Measurements from ENCODE around the gene RUFY4.
A peak's percentile ranks its signal among the peaks of the same experiment; 100 is the strongest.
"Not testable (repeated sequence)": the region's sequence is repeated elsewhere in the genome, so short reads cannot be mapped to it uniquely, and the experiment has no call there.

The RUFY4 gene

GRCh38 chr2:218089259-218089658, 20.2 kb downstream of the RUFY4 start:
- no peak for DNase-seq

DNA sequence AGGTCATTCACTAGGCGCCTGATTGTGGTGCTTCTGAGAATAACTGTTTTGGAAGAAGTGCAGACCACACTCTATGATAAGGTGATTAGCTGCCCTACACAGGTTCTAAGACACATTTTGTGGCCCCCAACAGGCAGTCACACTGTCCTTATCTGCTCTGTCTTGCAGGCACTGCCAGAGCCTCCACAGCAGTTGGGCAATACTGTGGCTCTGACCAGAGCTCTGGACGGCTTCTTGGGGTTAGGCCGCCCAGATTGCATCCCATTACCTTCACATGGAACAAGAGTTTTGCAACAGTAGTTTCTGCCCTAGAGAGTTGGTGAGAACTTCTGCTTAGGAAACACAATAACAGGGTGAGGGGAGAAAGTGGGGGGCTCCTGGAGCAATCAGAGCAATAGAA, 22.7 kb downstream of the RUFY4 start:
- peak; percentile 91 for DNase-seq

GRCh38 chr2:218093879-218094278, 24.8 kb downstream of the RUFY4 start:
- DNase-seq: peak; percentile 35

DNA sequence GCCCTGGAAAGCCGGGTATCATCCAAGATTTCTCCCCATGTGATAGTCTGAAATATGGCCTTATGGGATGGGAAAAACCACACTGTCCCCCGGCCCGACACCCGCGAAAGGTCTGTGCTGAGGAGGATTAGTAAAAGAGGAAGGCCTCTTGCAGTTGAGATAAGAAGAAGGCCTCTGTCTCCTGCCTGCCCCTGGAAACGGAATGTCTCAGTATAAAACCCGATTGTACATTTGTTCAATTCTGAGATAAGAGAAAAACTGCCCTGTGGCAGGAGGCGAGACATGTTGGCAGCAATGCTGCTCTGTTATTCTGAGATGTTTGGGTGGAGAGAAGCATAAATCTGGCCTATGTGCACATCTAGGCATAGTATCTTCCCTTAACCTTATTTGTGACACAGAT, 26.8 kb downstream of the RUFY4 start:
- DNase-seq: peak; percentile 90

DNA sequence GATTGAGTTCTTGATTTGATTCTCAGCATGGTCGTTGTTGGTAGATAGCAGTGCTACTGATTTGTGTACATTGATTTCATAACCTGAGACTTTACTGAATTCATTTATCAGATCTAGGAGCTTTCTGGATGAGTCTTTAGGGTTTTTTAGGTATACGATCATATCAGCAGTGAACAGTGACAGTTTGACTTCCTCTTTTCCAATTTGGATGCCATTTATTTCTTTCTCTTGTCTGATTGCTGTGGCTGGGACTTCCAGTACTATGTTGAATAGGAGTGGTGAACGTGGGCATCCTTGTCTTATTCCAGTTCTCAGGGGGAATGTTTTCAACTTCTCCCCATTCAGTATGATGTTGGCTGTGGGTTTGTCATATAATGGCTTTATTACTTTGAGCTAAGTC, 28.9 kb downstream of the RUFY4 start:
- DNase-seq: peak; percentile 37

DNA sequence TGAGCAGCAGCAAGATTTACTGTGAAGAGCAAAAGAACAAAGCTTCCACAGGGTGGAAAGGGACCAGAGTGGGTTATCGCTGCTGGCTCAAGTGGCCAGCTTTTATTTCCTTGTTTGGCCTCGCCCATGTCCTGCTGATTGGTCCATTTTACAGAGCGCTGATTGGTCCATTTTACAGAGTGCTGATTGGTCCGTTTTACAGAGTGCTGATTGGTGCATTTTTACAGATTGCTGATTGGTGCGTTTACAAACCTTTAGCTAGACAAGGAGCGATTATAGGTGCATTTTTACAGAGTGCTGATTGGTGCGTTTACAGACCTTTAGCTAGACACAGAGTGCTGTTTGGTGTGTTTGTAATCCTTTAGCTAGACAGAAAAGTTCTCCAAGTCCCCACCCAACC, 39.8 kb downstream of the RUFY4 start:
- not testable (repeated sequence) for DNase-seq

GRCh38 chr2:218121789-218122188, 52.7 kb downstream of the RUFY4 start:
- not testable (repeated sequence) for DNase-seq

- DNase-seq: not testable (repeated sequence)
Measured at GRCh38 chr2:218122286-218122685, 53.2 kb downstream of the RUFY4 start.

DNA sequence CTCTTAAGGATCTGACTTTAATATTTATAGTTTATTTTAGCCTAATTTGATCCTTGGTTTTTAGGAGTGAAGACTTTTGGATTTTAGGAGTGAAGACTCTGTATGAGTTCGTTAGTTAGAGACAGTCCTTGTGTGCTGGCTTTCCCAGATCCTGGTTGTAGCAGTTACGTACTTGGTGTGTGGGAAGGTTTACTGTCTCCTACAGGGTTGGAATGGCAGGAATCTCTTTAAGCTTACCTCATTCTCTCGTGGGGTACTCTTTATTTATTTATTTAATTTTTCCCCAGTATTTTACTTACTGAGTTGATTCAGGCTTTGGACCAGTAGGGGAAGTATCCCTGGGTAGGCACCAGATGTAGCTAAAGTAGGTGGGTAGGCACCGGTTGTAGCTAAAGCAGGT, 54.9 kb downstream of the RUFY4 start:
- no peak for DNase-seq

GRCh38 chr2:218125095-218125494, 56.0 kb downstream of the RUFY4 start:
- DNase-seq: peak; percentile 34

DNA sequence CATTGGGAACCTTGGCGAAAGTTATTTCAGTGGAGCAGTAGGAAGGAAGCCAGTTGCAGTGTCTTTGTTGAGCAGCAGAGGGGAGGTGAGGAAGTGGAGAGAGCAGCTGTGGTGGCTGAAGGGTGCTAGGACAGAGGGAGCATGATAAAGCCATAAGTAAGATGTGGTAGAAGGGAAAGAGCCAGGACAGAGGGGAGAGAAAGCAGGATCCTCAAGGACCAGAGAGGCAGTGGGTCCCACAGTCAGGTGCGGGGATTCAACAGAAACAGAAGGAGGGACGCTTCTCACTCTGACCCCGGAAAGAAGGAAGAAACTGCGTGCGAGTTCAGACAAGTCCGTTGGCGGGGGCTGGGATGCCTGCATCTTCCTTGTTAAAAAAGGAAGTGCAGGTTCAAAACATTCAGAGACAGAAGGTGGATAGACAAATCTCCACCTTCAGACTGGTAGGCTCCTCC, 56.6 kb downstream of the RUFY4 start, which contains the start of gene CXCR2:
CXCR2 (plus strand) TSS at position 403 of the 455 bp plus-strand sequence. CDS start 8,774 bp downstream, outside the sequence.
- DNase-seq: peak; percentile 79

- no peak for DNase-seq
Measured at GRCh38 chr2:218127929-218128455, 58.9 kb downstream of the RUFY4 start.

GRCh38 chr2:218128781-218129457, 59.9 kb downstream of the RUFY4 start:
- peak; percentile 49 for DNase-seq

DNA sequence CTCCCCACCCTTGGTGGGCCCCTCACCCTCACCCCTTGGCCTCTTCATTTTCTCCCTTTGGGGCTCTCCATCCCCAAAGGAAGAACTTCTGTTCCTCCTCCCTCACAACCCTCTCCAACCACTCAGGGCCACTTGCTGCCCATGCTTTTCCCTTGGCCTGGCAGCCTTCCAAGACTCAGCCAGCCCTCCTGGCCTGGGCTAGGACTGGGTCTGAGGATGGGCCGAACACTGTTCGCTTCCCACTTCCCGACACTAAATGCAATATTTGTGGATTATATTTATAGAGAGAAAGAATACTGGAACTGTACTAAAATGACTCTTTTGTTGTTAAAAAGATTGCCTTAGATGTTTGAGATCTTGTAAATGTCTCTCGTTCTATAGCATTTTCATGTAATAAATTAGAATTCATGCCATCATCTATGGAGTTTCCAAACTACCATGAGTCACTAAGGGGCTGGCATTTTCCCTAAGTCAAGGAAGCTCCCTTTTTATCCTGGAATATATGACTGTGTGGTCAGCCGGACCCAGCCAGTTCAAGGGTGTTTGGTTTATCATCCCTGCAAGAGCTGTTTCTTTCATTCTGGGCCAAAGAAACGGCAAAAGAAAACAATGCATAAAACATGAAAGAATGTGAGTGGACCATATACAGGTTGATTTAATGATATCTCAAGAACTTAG, 60.5 kb downstream of the RUFY4 start:
- no peak for DNase-seq

GRCh38 chr2:218130377-218130776, 61.3 kb downstream of the RUFY4 start:
- no peak for DNase-seq

- no peak for DNase-seq
Measured at GRCh38 chr2:218130822-218131221, 61.8 kb downstream of the RUFY4 start.

DNA sequence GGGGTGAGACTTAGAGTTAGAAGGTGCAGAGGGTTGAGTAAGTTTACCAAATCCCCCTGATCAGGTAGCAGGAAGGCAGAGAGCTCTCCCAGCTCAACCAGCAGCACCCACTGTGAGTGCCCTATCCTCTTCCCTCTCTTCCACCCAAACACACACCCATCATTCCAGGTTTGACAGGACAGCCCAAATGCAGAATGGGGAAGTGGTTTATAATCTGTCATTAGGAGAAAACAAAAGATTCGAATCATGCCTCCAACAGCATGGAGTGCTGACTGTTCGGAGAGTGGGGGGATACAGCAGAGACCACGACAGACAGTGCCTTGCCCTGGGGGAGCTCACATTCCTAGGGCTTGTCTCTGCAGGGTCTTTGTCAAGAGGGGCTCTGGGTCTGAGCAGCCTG, 68.5 kb downstream of the RUFY4 start:
- DNase-seq: no peak

DNA sequence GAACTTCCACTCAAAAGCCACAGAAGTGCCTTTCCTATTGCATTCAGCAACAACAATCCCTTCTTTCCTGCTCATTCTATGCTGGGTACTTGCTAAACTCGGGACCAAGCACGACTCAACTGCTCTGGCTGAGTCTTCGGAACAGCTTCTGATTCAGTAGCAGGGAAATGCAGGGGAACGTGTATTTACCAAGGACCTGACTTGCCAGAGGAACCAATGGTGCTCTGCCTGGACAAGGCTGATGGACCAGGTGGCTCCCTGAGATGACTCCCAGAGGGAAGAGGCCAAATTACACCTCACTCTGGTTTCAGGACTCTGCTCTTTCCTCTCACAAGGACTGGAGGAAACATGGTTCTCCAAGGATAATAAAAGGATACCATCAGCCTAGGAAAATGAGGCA, 69.0 kb downstream of the RUFY4 start:
- DNase-seq: no peak

Data from hematopoietic multipotent progenitor cell treated with erythropoietin and hydrocortisone succinate and interleukin-3 and kit ligand, for 4 days (in vitro differentiated cells).